ENCODE measurements around the gene PCP2.
"Not testable (repeated sequence)": the region's sequence is repeated elsewhere in the genome, so short reads cannot be mapped to it uniquely, and the experiment has no call there.

The PCP2 gene

DNA sequence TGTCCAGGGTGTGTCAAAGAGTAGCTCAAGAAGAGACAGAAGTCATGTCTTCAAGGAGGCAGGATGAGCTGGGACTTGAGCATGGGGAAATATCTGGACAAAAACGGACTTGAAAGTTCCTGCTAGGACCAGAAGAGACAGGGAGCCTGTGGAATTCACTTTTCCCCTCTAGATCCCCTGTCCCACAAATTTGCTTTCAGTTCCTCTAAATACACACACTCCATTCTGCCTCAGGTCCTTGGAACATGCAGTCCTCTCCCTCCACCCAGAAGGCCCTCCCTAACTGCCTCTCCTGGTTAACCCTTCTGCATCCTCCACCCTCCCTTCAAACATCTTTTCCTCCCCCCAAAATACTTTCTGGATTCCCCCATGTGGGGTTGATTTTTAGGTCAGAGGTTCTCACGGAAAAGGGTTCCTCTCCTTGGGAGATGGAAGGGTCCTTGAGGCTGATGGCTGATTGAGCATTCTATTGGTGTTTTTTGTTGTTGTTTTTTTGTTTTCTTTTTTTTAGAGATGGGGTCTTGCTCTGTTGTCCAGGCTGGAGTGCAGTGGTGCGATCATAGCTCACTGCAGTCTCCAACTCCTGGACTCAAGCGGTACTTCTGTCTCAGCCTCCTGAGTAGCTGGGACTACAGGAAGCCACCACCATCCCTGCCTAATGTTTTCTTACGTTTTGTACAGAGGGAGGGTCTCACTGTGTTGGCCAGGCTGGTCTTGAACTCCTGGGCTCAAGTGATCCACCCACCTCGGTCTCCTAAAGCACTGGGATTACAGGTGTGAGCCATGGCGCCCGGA is 28.4 kb upstream of the PCP2 start:
- no peak for DNase-seq

- DNase-seq = no peak
Observed at GRCh38 chr19:7658219-7658686, 24.7 kb upstream of the PCP2 start.

GRCh38 chr19:7657131-7657751 is 23.7 kb upstream of the PCP2 start:
- no peak for DNase-seq

GRCh38 chr19:7655581-7655980 is 22.1 kb upstream of the PCP2 start:
- DNase-seq = no peak

GRCh38 chr19:7654401-7654800 is 20.9 kb upstream of the PCP2 start:
- DNase-seq = no peak

- DNase-seq = peak; percentile 39
Observed at GRCh38 chr19:7652061-7652641, 18.6 kb upstream of the PCP2 start.

DNA sequence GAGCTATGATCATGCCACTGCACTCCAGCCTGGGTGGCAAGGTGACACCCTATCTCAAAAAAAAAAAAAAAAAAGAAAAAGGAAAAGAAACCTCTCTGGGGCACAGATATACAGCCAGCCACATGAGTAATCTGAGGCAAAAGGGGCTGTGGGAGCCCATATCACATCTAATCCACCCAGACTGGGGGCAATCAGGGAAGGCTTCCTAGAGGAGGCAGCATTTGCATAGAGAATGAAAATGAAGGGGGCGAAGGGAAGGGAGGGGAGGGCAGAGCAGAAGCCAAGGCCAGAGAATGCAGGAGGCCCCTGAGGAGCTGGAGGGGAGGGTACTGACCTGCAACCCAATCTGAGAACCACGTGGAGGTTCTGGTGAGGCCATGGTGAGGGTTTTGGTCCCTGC is 16.6 kb upstream of the PCP2 start:
- no peak for DNase-seq

DNA sequence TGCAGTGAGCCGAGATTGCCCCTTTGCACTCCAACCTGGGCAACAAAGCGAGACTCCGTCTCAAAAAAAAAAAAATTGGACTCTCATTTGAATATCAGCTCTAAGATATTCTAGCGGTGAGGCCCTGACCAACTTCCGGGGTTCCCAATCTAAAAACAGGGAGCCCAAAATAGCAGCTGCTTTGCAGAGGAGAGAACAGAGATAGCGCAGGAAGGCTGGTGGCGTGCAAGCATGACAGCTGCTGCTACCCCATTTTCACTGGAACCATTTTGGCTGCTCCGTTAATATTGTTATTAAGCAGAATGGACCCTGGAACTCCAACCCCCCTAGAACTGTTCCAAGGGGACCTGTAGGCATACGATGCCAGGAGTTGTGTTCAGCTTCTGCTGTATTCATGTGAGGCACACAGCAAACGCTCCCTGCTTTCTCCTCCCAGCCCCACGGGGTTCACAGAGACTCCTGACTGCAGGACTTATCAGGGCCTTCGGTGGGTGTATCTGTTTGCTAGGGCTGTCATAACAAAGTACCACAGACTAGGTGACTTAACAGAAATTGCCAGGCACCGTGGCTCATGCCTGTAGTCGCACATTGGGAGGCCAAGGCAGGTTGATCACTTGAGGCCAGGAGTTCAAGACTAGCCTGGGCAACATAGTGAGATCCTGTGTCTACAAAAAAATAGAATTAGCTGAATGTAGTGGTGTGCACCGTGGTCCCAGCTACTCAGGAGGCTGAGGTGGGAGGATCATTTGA is 14.9 kb upstream of the PCP2 start:
- no peak for DNase-seq

DNA sequence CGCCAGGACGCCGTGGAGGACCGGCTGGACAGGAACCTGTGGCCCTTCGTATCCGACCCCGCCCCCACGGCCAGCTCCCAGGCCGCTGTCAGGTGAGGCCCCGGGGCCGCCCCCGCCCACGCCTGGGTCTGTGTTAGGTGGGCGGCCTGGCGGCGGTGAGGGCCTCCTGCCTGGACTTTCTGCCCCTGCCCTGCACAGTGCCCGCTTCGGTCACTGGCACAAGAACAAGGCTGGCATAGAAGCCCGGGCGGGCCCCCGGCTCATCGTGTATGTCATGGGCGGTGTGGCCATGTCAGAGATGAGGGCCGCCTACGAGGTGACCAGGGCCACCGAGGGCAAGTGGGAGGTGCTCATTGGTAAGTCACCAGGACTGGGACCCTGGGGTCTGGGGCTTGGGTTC is 13.6 kb upstream of the PCP2 start:
- DNase-seq = no peak

- DNase-seq = no peak
Observed at GRCh38 chr19:7646426-7646700, 12.8 kb upstream of the PCP2 start.

- no peak for DNase-seq
Observed at GRCh38 chr19:7645656-7646425, 12.3 kb upstream of the PCP2 start.

GRCh38 chr19:7645163-7645562 is 11.6 kb upstream of the PCP2 start:
- DNase-seq = no peak

DNA sequence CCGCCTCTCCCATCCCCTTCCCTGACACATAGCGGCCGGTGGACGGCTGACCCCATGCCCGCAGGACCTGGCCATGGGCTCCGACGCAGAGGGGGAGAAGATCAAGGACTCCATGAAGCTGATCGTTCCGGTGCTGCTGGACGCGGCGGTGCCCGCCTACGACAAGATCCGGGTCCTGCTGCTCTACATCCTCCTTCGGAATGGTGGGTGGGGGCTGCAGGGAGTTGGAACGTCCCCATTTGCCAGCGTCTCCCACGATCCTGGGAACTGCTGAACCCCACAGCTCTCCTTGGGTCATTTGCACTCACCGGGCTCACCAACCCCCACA is 11.0 kb upstream of the PCP2 start:
- DNase-seq = no peak

- not testable (repeated sequence) for DNase-seq
Observed at GRCh38 chr19:7643629-7644549, 10.4 kb upstream of the PCP2 start.

DNA sequence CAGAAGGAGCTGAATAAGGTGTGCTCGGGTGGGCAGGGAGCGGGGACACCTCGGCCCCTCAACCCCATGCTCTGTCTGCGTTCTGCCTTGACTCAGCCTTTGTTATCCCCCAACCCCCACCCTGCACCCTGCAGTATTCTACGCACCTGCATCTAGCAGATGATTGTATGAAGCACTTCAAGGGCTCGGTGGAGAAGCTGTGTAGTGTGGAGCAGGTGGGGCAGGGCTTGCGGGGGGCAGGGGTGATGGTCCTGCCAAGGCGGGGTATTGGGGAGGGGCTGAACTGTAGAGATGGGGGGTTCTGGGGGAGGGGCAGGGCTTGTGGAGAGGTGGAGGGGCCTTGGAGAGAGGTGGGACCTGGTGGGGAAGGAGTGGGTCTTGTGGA is 9.5 kb upstream of the PCP2 start:
- no peak for DNase-seq

GRCh38 chr19:7642295-7643030 is 8.9 kb upstream of the PCP2 start:
- no peak for DNase-seq

DNA sequence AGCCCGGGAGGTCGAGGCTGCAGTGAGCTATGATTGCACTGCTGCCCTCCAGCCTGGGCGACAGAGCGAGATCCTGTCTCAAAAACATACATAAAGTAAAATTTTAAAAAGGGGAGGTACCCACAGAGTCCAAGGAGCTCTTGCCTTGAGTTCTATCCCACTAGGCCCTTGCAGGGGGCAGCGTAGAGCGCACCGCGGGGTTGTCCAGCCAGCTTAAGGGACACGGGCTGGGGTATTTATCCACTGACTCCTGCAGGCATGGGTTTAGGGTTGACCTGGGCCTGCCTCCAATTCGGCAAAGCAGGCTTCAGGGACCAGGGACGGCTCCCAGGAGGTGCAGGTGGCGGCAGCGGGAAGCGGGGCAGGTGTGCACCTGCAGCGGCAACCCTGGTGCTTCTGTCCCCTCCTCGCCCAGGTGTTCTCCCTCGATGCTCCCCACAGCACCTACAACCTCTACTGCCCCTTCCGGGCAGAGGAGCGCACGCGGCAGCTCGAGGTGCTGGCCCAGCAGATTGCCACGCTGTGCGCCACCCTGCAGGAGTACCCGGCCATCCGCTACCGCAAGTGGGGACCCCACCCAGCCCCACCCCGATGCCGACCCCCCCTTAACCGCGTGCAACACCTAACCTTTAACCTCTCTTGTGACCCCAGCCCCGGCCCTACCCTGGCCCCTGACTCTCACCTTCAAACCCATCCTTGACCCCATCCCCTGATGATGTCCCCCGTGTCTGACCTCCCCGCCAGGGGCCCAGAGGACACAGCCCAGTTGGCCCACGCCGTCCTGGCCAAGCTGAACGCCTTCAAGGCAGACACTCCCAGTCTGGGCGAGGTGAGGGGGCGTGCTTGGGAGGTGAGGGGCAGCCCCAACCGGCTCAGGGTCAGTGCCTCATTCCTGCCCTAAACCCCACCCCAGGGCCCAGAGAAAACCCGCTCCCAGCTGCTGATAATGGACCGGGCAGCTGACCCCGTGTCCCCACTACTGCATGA is 8.1 kb upstream of the PCP2 start:
- no peak for DNase-seq

DNA sequence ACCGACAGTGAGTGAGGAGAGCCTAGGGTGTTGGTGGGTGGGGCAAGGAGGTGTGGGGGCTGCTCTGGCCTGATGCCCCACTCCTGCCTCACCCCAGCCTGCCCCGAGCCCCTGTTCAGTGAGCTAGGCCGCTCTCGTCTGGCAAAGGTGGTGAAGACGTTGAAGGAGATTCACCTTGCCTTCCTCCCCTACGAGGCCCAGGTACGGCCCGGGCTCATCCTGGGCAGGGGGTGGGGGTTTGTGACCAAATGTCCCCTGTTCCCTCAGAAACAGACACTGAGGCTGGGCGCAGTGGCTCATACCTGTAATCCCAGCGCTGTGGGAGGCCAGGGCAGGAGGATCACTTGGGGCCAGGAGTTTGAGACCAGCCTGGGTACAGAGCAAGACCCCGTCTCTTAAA is 7.3 kb upstream of the PCP2 start:
- no peak for DNase-seq

GRCh38 chr19:7639863-7640348 is 6.4 kb upstream of the PCP2 start:
- no peak for DNase-seq

Data from NCI-H1417 treated with DMSO at 0.1 percent for 48 hours (cell line).